B cell (primary cell): Measurements from ENCODE around the gene SYTL2. TPM values are rescaled to one million over a fixed set of nuclear protein-coding genes. Genes with fewer than 3 reads are reported as not detected.

Experiments used
- ATAC-seq: fragments of 200-7000 bp; cut with Tn5 transposase; one replicate; pipeline ENCODE4 v1.10.0; 2021; ENCODE audit warnings: low read depth, mild to moderate bottlenecking, moderate number of reproducible peaks, moderate library complexity
- CTCF ChIA-PET: fragments of 350-600 bp; sonication (Branson Sonifier 250); formaldehyde crosslinking; loops from one replicate; lab custom pipeline; 2021; ENCODE audit warnings: antibody characterized with exemption, inconsistent platforms; lab: Charles Lee
- POLR2A ChIA-PET: fragments of 350-600 bp; sonication (Branson Sonifier 250); formaldehyde crosslinking; loops from one replicate; lab custom pipeline; 2021; ENCODE audit warnings: antibody characterized with exemption; lab: Charles Lee
- DNase-seq: peaks from one replicate; pipeline ENCODE4 v3.0.0; 2013
- H2AFZ ChIP-seq: 2 replicates; pipeline ENCODE4 v1.6.1; 2012; ENCODE audit warnings: mild to moderate bottlenecking, low read depth, low read length; ENCODE audit not compliant: insufficient read depth, poor library complexity, severe bottlenecking
- H3K27ac ChIP-seq, 2 donors: 1 replicate in 1 of 2; 2 replicates in 1 of 2; pipeline ENCODE4 v1.5.1; 2012 to 2013; ENCODE audit warnings: low read length in 2 of 2, mild to moderate bottlenecking in 2 of 2, moderate library complexity in 1 of 2
- H3K27me3 ChIP-seq, 4 experiments: fragments of 200-600 bp in 1 of 4; sonication (generic) in 1 of 4; replicated peaks in 1 of 4; 1 replicate in 2 of 4; 2 replicates in 2 of 4; pipeline versions ENCODE4 v1.6.1 to v1.7.0; 2013 to 2016; ENCODE audit warnings: low read length in 3 of 4, mild to moderate bottlenecking in 2 of 4, mixed read lengths in 1 of 4, moderate library complexity in 1 of 4; ENCODE audit not compliant: insufficient read depth in 4 of 4, control insufficient read depth in 3 of 4; ENCODE audit errors: control extremely low read depth in 1 of 4
- H3K36me3 ChIP-seq, 2 experiments: replicated peaks in 1 of 2; 1 replicate in 1 of 2; 2 replicates in 1 of 2; pipeline versions ENCODE4 v1.6.1 to v1.7.1; 2013; ENCODE audit warnings: low read length in 1 of 2; ENCODE audit not compliant: insufficient read depth in 2 of 2, control insufficient read depth in 1 of 2; ENCODE audit errors: control extremely low read depth in 1 of 2, extremely low read depth in 1 of 2
- H3K4me1 ChIP-seq, 2 donors: fragments of 200-600 bp in 1 of 2; sonication (generic) in 1 of 2; 1 replicate in 1 of 2; 2 replicates in 1 of 2; pipeline versions ENCODE4 v1.5.1 to v1.6.1; 2013 to 2017; ENCODE audit warnings: low read length in 2 of 2; ENCODE audit not compliant: control insufficient read depth in 2 of 2, insufficient read depth in 2 of 2
- H3K4me2 ChIP-seq: replicated peaks from 2 replicates; pipeline ENCODE3; 2012; ENCODE audit warnings: mild to moderate bottlenecking, low read depth, low read length; ENCODE audit not compliant: poor library complexity, severe bottlenecking
- H3K4me3 ChIP-seq, 5 experiments: fragments of 200-600 bp in 1 of 5; sonication (generic) in 1 of 5; 1 replicate in 3 of 5; 2 replicates in 2 of 5; pipeline versions ENCODE4 v1.5.1 to v1.7.0; 2011 to 2016; ENCODE audit warnings: low read length in 4 of 5, mild to moderate bottlenecking in 4 of 5, low read depth in 2 of 5, control low read depth in 1 of 5, moderate library complexity in 1 of 5; ENCODE audit not compliant: insufficient read depth in 1 of 5; ENCODE audit errors: control extremely low read depth in 1 of 5, extremely low read depth in 1 of 5
- H3K79me2 ChIP-seq: fragments of 200-600 bp; sonication (generic); one replicate; pipeline ENCODE4 v1.6.0; 2016; ENCODE audit warnings: low read length; ENCODE audit not compliant: control insufficient read depth, insufficient read depth
- H3K9ac ChIP-seq: fragments of 200-600 bp; sonication (generic); 2 replicates; pipeline ENCODE4 v1.6.1; 2017; ENCODE audit warnings: mild to moderate bottlenecking, low read length, moderate library complexity
- H3K9me3 ChIP-seq, 3 donors: one replicate each; pipeline versions ENCODE4 v1.6.1 to v1.7.1; 2013; ENCODE audit warnings: low read length in 2 of 3; ENCODE audit not compliant: control insufficient read depth in 2 of 3, insufficient read depth in 1 of 3; ENCODE audit errors: control extremely low read depth in 1 of 3
- H4K20me1 ChIP-seq: 2 replicates; pipeline ENCODE4 v1.6.0; 2012; ENCODE audit warnings: mild to moderate bottlenecking, low read length; ENCODE audit not compliant: insufficient read depth, control insufficient read depth, poor library complexity, severe bottlenecking
- H3K27ac Mint-ChIP-seq: one replicate; pipeline ENCODE4 v1.8.0; 2021; ENCODE audit warnings: mixed read lengths
- H3K27me3 Mint-ChIP-seq: one replicate; pipeline ENCODE4 v1.8.0; 2021; ENCODE audit warnings: mixed read lengths
- H3K4me1 Mint-ChIP-seq: one replicate; pipeline ENCODE4 v1.8.0; 2021; ENCODE audit warnings: mixed read lengths
- H3K4me3 Mint-ChIP-seq: one replicate; pipeline ENCODE4 v1.8.0; 2021; ENCODE audit warnings: mixed read lengths
- H3K9me3 Mint-ChIP-seq: one replicate; pipeline ENCODE4 v1.8.0; 2022; ENCODE audit warnings: mixed read lengths; ENCODE audit not compliant: insufficient read depth
- EZH2 ChIP-seq: IDR thresholded peaks from 2 replicates; pipeline ENCODE4 v1.6.1; 2012; ENCODE audit warnings: borderline replicate concordance, low read depth, mild to moderate bottlenecking, moderate library complexity, low read length; ENCODE audit not compliant: insufficient read depth, poor library complexity, severe bottlenecking
- WGBS: methylation state at CpG from one replicate; pipeline ENCODE4 v1.1.5; 2013; ENCODE audit warnings: missing lambda C conversion rate; ENCODE audit not compliant: insufficient coverage; 5-methylcytosine and 5-hydroxymethylcytosine counted together
- intact Hi-C: fragments of 100-400 bp; cut with micrococcal nuclease; formaldehyde crosslinking; loops from one replicate; pipeline ENCODE4 v1.10.0; 2022
- polyA plus RNA-seq: library from polyadenylated mRNA; depleted of rRNA; stranded (reverse); fragments of >200 nt; gene quantifications from 2 replicates; pipeline ENCODE4 v1.2.3, GENCODE V29; 2012
- total RNA-seq, 2 donors: library from RNA; stranded (reverse); fragments of 120-200 nt in 1 of 2; gene quantifications; 1 replicate in 1 of 2; 2 replicates in 1 of 2; pipeline versions ENCODE4 v1.2.3 to v1.2.4, GENCODE V29; 2013 to 2022
- TF ChIP-seq, protein P1 (sequence below): fragments of 200-600 bp; IDR thresholded peaks from one replicate; pipeline ENCODE4 v1.8.0; 2022; ENCODE audit warnings: antibody characterized with exemption, mild to moderate bottlenecking

Gene SYTL2
- total and polyA plus RNA-seq, 2 donors (not counting 1 experiment from before 2014, with no cell fraction given), result 0.86 to 2.9 TPM

DNA sequence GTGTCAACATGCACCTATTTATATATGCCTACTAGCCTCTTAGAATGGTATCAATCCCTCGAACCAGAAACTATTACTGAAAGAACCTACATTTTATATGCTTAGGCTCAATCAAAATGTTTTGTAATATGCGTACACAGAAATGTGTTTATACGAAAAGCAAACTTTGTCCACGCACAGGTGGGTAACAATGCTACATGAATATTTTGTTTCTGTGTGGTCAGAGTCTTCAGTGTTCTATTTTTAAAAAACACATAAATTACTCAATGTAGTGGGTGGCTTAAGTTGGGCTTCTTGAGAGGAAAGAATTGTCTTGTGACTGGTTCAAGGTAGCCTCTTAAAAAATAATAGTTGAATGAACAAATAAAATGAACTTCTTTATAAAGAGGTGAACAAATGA lies 46.1 kb downstream of the SYTL2 start:
- POLR2A ChIA-PET, result no interaction called here
- H3K4me2 ChIP-seq, result no peak overlapping the region

DNA sequence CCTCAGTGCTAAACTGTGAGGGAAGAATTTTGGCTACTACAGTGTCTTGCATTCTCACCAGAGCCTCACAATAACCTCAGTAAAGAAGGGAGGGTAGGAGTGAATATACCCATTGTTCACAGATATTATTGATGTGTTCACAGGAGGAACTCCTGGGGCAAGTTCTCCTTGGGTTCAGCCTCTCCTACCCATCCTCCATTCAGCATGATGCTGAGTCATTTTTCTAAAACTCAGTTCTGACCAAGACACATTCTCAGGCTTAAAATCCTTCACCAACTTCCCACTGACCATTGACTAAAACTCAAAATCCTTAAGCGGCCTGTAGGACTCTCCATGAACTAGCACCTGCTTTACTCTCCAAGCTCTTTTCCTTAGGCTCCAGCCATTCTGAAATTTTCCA lies 48.7 kb downstream of the SYTL2 start:
- Histone ChIP-seq H3K27ac (no peak overlapping the region), H3K79me2 (no peaks in the 10 kb centered on the region), H3K27me3 (no peaks in the 10 kb centered on the region), H2AFZ (no peak overlapping the region), H3K9ac (no peak overlapping the region), H3K36me3 (no peaks in the 10 kb centered on the region), H3K4me3 (no peak overlapping the region), H3K4me2 (no peak overlapping the region), H3K9me3 (no peaks in the 10 kb centered on the region), H3K4me1 (no peaks in the 10 kb centered on the region), H4K20me1 (no peaks in the 10 kb centered on the region)
- DNase-seq (no peak), ATAC-seq (no peak)
- Mint-ChIP-seq H3K9me3 (no peaks in the 10 kb centered on the region), H3K4me3 (no peak overlapping the region), H3K27ac (no peak overlapping the region), H3K4me1 (peaks cover 4% of the 10 kb centered on the region), H3K27me3 (no peaks in the 10 kb centered on the region)
- ChIA-PET POLR2A (no interaction called here), CTCF (no interaction called here)
- WGBS, result 93% methylated on average over 1 of the region's 1 CpG
- TF ChIP-seq EZH2, result no peak
- TF ChIP-seq, protein P1, sequence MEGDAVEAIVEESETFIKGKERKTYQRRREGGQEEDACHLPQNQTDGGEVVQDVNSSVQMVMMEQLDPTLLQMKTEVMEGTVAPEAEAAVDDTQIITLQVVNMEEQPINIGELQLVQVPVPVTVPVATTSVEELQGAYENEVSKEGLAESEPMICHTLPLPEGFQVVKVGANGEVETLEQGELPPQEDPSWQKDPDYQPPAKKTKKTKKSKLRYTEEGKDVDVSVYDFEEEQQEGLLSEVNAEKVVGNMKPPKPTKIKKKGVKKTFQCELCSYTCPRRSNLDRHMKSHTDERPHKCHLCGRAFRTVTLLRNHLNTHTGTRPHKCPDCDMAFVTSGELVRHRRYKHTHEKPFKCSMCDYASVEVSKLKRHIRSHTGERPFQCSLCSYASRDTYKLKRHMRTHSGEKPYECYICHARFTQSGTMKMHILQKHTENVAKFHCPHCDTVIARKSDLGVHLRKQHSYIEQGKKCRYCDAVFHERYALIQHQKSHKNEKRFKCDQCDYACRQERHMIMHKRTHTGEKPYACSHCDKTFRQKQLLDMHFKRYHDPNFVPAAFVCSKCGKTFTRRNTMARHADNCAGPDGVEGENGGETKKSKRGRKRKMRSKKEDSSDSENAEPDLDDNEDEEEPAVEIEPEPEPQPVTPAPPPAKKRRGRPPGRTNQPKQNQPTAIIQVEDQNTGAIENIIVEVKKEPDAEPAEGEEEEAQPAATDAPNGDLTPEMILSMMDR, result no peak
- intact Hi-C loops, result no loop called here

More for the DNA sequence above, 46.1 kb downstream of the SYTL2 start:
- no peak overlapping the region for H2AFZ ChIP-seq
- no peak for ATAC-seq
- CTCF ChIA-PET, result no interaction called here
- H3K9ac ChIP-seq, result no peak overlapping the region
- no peaks in the 10 kb centered on the region for H3K36me3 ChIP-seq
- no peak overlapping the region for H3K4me3 ChIP-seq
- no peak overlapping the region for H3K4me3 Mint-ChIP-seq
- H3K9me3 ChIP-seq, result no peaks in the 10 kb centered on the region
- H4K20me1 ChIP-seq, result no peaks in the 10 kb centered on the region
- H3K27ac ChIP-seq, result no peak overlapping the region
- no peak for TF ChIP-seq EZH2
- TF ChIP-seq, protein P1, result no peak
- intact Hi-C loops, result no loop called here
- no peaks in the 10 kb centered on the region for H3K27me3 ChIP-seq
- H3K79me2 ChIP-seq, result no peaks in the 10 kb centered on the region
- no peak overlapping the region for H3K27ac Mint-ChIP-seq
- no peaks in the 10 kb centered on the region for H3K9me3 Mint-ChIP-seq
- DNase-seq, result no peak
- H3K27me3 Mint-ChIP-seq, result no peaks in the 10 kb centered on the region
- no CpG with 5 or more reads among the region's 4 CpGs for WGBS
- no peaks in the 10 kb centered on the region for H3K4me1 ChIP-seq
- no peaks in the 10 kb centered on the region for H3K4me1 Mint-ChIP-seq
